Measurements from ENCODE around the gene PRMT9. TPM values are rescaled to one million over a fixed set of nuclear protein-coding genes. Genes with fewer than 3 reads are reported as not detected.

PRMT9 gene
- total and polyA plus RNA-seq, 2 of the 4 experiments (the other 2 are of a cell fraction) = 5.0 to 14.2 TPM

DNA sequence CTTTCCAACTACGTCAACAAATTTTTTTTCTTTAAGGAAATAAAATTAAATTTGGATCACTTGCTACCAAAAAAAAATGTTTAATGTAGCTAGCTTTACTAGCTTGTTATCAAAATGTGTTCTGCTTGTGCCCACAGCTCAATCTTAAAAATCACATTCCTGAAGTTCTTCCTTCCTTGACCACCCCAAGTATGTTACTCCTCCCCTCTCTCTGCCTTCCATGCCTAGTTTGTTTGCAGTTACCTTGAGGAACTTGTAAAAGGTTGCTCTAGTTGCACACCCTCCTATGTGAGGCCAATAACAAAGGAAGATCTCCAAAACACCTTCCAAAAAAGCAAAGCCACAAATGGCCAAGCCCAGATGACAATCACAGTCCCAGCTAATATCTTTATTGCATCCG lies 86.4 kb downstream of the PRMT9 start:
- in situ Hi-C loops (cut with MboI; ENCODE audit: low sequenced_read_pairs) (loop anchor here (5.0 to 25.0 kb wide), 3 partner anchors 270 to 1260 kb away; no protein-coding TSS in a partner anchor), intact Hi-C loops (cut with micrococcal nuclease) (loop anchor here (2.0 kb wide), 1 partner anchor 269 kb away; no protein-coding TSS in a partner anchor), dilution Hi-C loops (cut with HindIII; ENCODE audit: low sequenced_read_pairs, unreplicated experiment) (no loop called here)
- H3K4me3 ChIP-seq (ENCODE audit: insufficient read depth, low read depth, low read length) = no peak overlapping the region
- H3K14ac ChIP-seq (replicated peaks; ENCODE audit: low read depth, low read length) = peak overlapping the region; percentile 100
- peak overlapping the region; percentile 76 for H3K27ac ChIP-seq (ENCODE audit: insufficient read depth, low read length)
- peak overlapping the region; percentile 97 for H4K5ac ChIP-seq (ENCODE audit: low read depth, low read length)
- peak overlapping the region; percentile 99 for H2BK20ac ChIP-seq (ENCODE audit: low read depth, low read length)
- ATAC-seq (ENCODE audit: low read depth) (0 out of 2 replicates have a peak, but pooled peaks have one; percentile 4), DNase-seq (no peak)
- H3K18ac ChIP-seq (ENCODE audit: low read depth, low read length) = peak overlapping the region; percentile 96
- H2AK5ac ChIP-seq (ENCODE audit: low read depth, low read length) = peak overlapping the region; percentile 88
- H3K23ac ChIP-seq (ENCODE audit: low read depth, low read length) = peak overlapping the region; percentile 98
- H2BK15ac ChIP-seq (ENCODE audit: low read depth, low read length) = peak overlapping the region; percentile 86
- no peaks in the 10 kb centered on the region for H3K27me3 ChIP-seq (ENCODE audit: control insufficient read depth, insufficient read depth, low read length)
- H3K9ac ChIP-seq (ENCODE audit: low read depth, low read length) = peak overlapping the region; percentile 66
- CTCF ChIA-PET = interaction anchor here (0.6 to 2.0 kb wide), 4 partner anchors 20 to 269 kb away, joined by 3 to 9 read pairs (median 4); no protein-coding TSS in a partner anchor
- no peaks in the 10 kb centered on the region for H3K9me3 ChIP-seq (ENCODE audit: control insufficient read depth, insufficient read depth, low read length)
- peak overlapping the region; percentile 92 for H3K56ac ChIP-seq (ENCODE audit: extremely low read depth, insufficient read depth, low read length)
- no peaks in the 10 kb centered on the region for H4K20me1 ChIP-seq (ENCODE audit: insufficient read depth, low read length)
- peaks cover 0 to 4% of the 10 kb centered on the region in 2 experiments; a peak in 1 of 4 replicates for H3K79me1 ChIP-seq (ENCODE audit: low read depth in 1 of 2, low read length in 2 of 2)
- H4K91ac ChIP-seq (ENCODE audit: insufficient read depth, low read depth, low read length) = peak overlapping the region; percentile 98
- peak overlapping the region; percentile 36; the same call in 1 of the 2 replicates for H3K4me2 ChIP-seq (ENCODE audit: low read depth, low read length)
- H3K9me1 ChIP-seq (ENCODE audit: insufficient read depth, low read length) = peaks cover 12% of the 10 kb centered on the region
- H3K36me3 ChIP-seq (ENCODE audit: control insufficient read depth, insufficient read depth, low read length) = no peaks in the 10 kb centered on the region
- POLR2A ChIA-PET (ENCODE audit: unreplicated experiment) = no interaction called here
- TF ChIP-seq CEBPB (IDR thresholded peaks at IDR 0.05; ENCODE audit: low read depth, low read length) = no peak
- TF ChIP-seq FOS (IDR thresholded peaks at IDR 0.05; ENCODE audit: low read depth, low read length) = no peak
- no peak for TF ChIP-seq MAZ (IDR thresholded peaks at IDR 0.05; ENCODE audit: borderline replicate concordance, low read depth, low read length)
- TF ChIP-seq MAFK (IDR thresholded peaks at IDR 0.05; ENCODE audit: low read depth, low read length) = no peak
- TF ChIP-seq NFE2L2 (IDR thresholded peaks at IDR 0.05; ENCODE audit: low read depth, low read length) = no peak
- TF ChIP-seq BHLHE40 (IDR thresholded peaks at IDR 0.05; ENCODE audit: low read depth, low read length) = no peak
- TF ChIP-seq MXI1 (IDR thresholded peaks at IDR 0.05; ENCODE audit: borderline replicate concordance, low read depth, low read length) = no peak
- TF ChIP-seq, protein P1, sequence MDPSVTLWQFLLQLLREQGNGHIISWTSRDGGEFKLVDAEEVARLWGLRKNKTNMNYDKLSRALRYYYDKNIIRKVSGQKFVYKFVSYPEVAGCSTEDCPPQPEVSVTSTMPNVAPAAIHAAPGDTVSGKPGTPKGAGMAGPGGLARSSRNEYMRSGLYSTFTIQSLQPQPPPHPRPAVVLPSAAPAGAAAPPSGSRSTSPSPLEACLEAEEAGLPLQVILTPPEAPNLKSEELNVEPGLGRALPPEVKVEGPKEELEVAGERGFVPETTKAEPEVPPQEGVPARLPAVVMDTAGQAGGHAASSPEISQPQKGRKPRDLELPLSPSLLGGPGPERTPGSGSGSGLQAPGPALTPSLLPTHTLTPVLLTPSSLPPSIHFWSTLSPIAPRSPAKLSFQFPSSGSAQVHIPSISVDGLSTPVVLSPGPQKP (IDR thresholded peaks at IDR 0.05; ENCODE audit: borderline replicate concordance, low read depth, low read length) = no peak
- TF ChIP-seq SMC3 (IDR thresholded peaks at IDR 0.05; ENCODE audit: low read depth, low read length) = no peak
- H2BK5ac ChIP-seq (ENCODE audit: low read depth, low read length, poor library complexity, severe bottlenecking) = peak overlapping the region; percentile 98
- H3K4ac ChIP-seq (ENCODE audit: low read depth, low read length) = peak overlapping the region; percentile 99
- peak overlapping the region; percentile 100 for H2BK120ac ChIP-seq (ENCODE audit: low read depth, low read length)
- peak overlapping the region; percentile 90 for H2AFZ ChIP-seq (replicated peaks; ENCODE audit: low read length, poor library complexity)
- H2AK9ac ChIP-seq (replicated peaks; ENCODE audit: low read depth, low read length, poor library complexity) = peak overlapping the region; percentile 86
- peak overlapping the region; percentile 93 to 99 for H4K8ac ChIP-seq (ENCODE audit: low read depth in 2 of 2, low read length in 2 of 2)
- H3K4me1 ChIP-seq (ENCODE audit: control insufficient read depth, insufficient read depth, low read length) = peaks cover 16% of the 10 kb centered on the region
- no CpG with 5 or more reads among the region's 2 CpGs for WGBS, 2 experiments (ENCODE audit: extremely low coverage in 2 of 2, insufficient read length in 1 of 2)
- BruUV-seq (replicated peaks) = no TSS peak

Measured in IMR-90 (cell line).